Activated CD4-positive, alpha-beta T cell treated with anti-CD3 and anti-CD28 coated beads, Interleukin-2, amount 10 ng/mL, durations not matched to agents 24 days and 14 days (primary cell): ENCODE results near the gene SCYGR6. TPM values are rescaled to one million over a fixed set of nuclear protein-coding genes. Genes with fewer than 3 reads are reported as not detected.
"Not testable (repeated sequence)": the region's sequence is repeated elsewhere in the genome, so short reads cannot be mapped to it uniquely, and the experiment has no call there.

Experiments
- DNase-seq: peaks from one replicate; pipeline ENCODE4 v3.0.0; 2022
- H3K27ac Mint-ChIP-seq: one replicate; pipeline ENCODE4 v1.8.0; 2022; ENCODE audit warnings: mild to moderate bottlenecking, mixed read lengths
- H3K27me3 Mint-ChIP-seq: one replicate; pipeline ENCODE4 v1.8.0; 2022; ENCODE audit warnings: mixed read lengths
- H3K36me3 Mint-ChIP-seq: one replicate; pipeline ENCODE4 v1.8.0; 2022; ENCODE audit warnings: low read depth, mild to moderate bottlenecking, mixed read lengths
- H3K4me1 Mint-ChIP-seq: one replicate; pipeline ENCODE4 v1.8.0; 2021; ENCODE audit warnings: mixed read lengths
- H3K4me3 Mint-ChIP-seq: one replicate; pipeline ENCODE4 v1.8.0; 2022; ENCODE audit warnings: mild to moderate bottlenecking, moderate library complexity, mixed read lengths
- H3K9me3 Mint-ChIP-seq: one replicate; pipeline ENCODE4 v1.8.0; 2021; ENCODE audit warnings: mixed read lengths
- intact Hi-C: fragments of 100-400 bp; cut with micrococcal nuclease; formaldehyde crosslinking; loops from one replicate; pipeline ENCODE4 v1.15.1; 2023
- total RNA-seq: library from RNA; stranded (reverse); gene quantifications from 2 replicates; pipeline ENCODE4 v1.2.3, GENCODE V29; 2022

The SCYGR6 gene
- total RNA-seq, 1 donor from 2014 or later, result not detected

- Mint-ChIP-seq H3K27me3 (no peaks in the 10 kb centered on the region), H3K27ac (no peak overlapping the region), H3K36me3 (no peaks in the 10 kb centered on the region), H3K9me3 (no peaks in the 10 kb centered on the region), H3K4me1 (no peaks in the 10 kb centered on the region), H3K4me3 (no peak overlapping the region)
- no peak for DNase-seq
- intact Hi-C loops, result no loop called here
Measured at GRCh38 chr2:227739351-227739750, 14.8 kb upstream of the SCYGR6 start.

GRCh38 chr2:227728035-227728434 lies 3.5 kb upstream of the SCYGR6 start, which contains the start of gene SCYGR7:
TSS of gene SCYGR7 (plus strand) at chr2:227728335. CDS start at chr2:227728335, 0 bp downstream.
- intact Hi-C loops, result no loop called here
- H3K4me3 Mint-ChIP-seq, result no peak within 1 kb of the TSS
- H3K27me3 Mint-ChIP-seq, result peaks cover 4% of the 10 kb centered on the region
- no peak within 1 kb of the TSS for H3K27ac Mint-ChIP-seq
- no peaks in the 10 kb centered on the region for H3K9me3 Mint-ChIP-seq
- no peak for DNase-seq
- H3K4me1 Mint-ChIP-seq, result no peaks in the 10 kb centered on the region
- H3K36me3 Mint-ChIP-seq, result no peaks in the 10 kb centered on the region

- H3K4me3 Mint-ChIP-seq, H3K27ac Mint-ChIP-seq, H3K27me3 Mint-ChIP-seq, H3K36me3 Mint-ChIP-seq, H3K4me1 Mint-ChIP-seq, DNase-seq, H3K9me3 Mint-ChIP-seq, intact Hi-C loops: not testable (repeated sequence)
Measured at GRCh38 chr2:227722821-227723220, 1.7 kb downstream of the SCYGR6 start.

GRCh38 chr2:227720680-227721079 lies 3.9 kb downstream of the SCYGR6 start:
- Mint-ChIP-seq H3K27me3 (peaks cover 12% of the 10 kb centered on the region), H3K4me1 (no peaks in the 10 kb centered on the region), H3K36me3 (no peaks in the 10 kb centered on the region), H3K9me3 (no peaks in the 10 kb centered on the region), H3K27ac (no peak overlapping the region), H3K4me3 (no peak overlapping the region)
- no peak for DNase-seq
- intact Hi-C loops, result no loop called here

GRCh38 chr2:227719641-227720040 lies 4.9 kb downstream of the SCYGR6 start:
- Mint-ChIP-seq H3K4me3 (no peak overlapping the region), H3K27ac (no peak overlapping the region), H3K4me1 (no peaks in the 10 kb centered on the region), H3K9me3 (no peaks in the 10 kb centered on the region), H3K36me3 (no peaks in the 10 kb centered on the region), H3K27me3 (peaks cover 12% of the 10 kb centered on the region)
- no peak for DNase-seq
- intact Hi-C loops, result no loop called here

- intact Hi-C loops, result no loop called here
- no peaks in the 10 kb centered on the region for H3K36me3 Mint-ChIP-seq
- no peaks in the 10 kb centered on the region for H3K4me1 Mint-ChIP-seq
- peaks cover 14% of the 10 kb centered on the region for H3K27me3 Mint-ChIP-seq
- H3K4me3 Mint-ChIP-seq, result no peak within 1 kb of the TSS
- peak; percentile 58 for DNase-seq
- no peaks in the 10 kb centered on the region for H3K9me3 Mint-ChIP-seq
- no peak within 1 kb of the TSS for H3K27ac Mint-ChIP-seq
Measured at GRCh38 chr2:227717687-227718567, 6.6 kb downstream of the SCYGR6 start, which contains the start of gene SLC19A3. TSS of gene SLC19A3 (minus strand) at chr2:227718028. CDS start at chr2:227702318, 15,710 bp downstream.

- Mint-ChIP-seq H3K27ac (no peak overlapping the region), H3K4me1 (no peaks in the 10 kb centered on the region), H3K27me3 (peaks cover 14% of the 10 kb centered on the region), H3K9me3 (no peaks in the 10 kb centered on the region), H3K36me3 (no peaks in the 10 kb centered on the region), H3K4me3 (no peak overlapping the region)
- DNase-seq, result no peak
- intact Hi-C loops, result no loop called here
Measured at GRCh38 chr2:227716501-227716900, 8.1 kb downstream of the SCYGR6 start.

- Mint-ChIP-seq H3K4me3 (no peak overlapping the region), H3K9me3 (no peaks in the 10 kb centered on the region), H3K36me3 (no peaks in the 10 kb centered on the region), H3K4me1 (no peaks in the 10 kb centered on the region), H3K27me3 (peaks cover 14% of the 10 kb centered on the region), H3K27ac (no peak overlapping the region)
- intact Hi-C loops, result no loop called here
- no peak for DNase-seq
Measured at GRCh38 chr2:227713291-227713690, 11.3 kb downstream of the SCYGR6 start.

GRCh38 chr2:227710986-227711385 lies 13.6 kb downstream of the SCYGR6 start:
- no peaks in the 10 kb centered on the region for H3K4me1 Mint-ChIP-seq

GRCh38 chr2:227707390-227707789 lies 17.2 kb downstream of the SCYGR6 start:
- intact Hi-C loops, result no loop called here
- H3K4me3 Mint-ChIP-seq, result no peak overlapping the region

More at GRCh38 chr2:227710986-227711385, 13.6 kb downstream of the SCYGR6 start:
- Mint-ChIP-seq H3K27me3 (peaks cover 2% of the 10 kb centered on the region), H3K9me3 (no peaks in the 10 kb centered on the region), H3K36me3 (no peaks in the 10 kb centered on the region), H3K27ac (no peak overlapping the region), H3K4me3 (no peak overlapping the region)
- DNase-seq, result no peak
- intact Hi-C loops, result no loop called here

GRCh38 chr2:227706859-227707258 lies 17.7 kb downstream of the SCYGR6 start:
- intact Hi-C loops, result no loop called here
- Mint-ChIP-seq H3K9me3 (no peaks in the 10 kb centered on the region), H3K4me3 (no peak overlapping the region)

More at GRCh38 chr2:227707390-227707789, 17.2 kb downstream of the SCYGR6 start:
- Mint-ChIP-seq H3K27me3 (no peaks in the 10 kb centered on the region), H3K4me1 (no peaks in the 10 kb centered on the region), H3K27ac (no peak overlapping the region), H3K36me3 (no peaks in the 10 kb centered on the region), H3K9me3 (no peaks in the 10 kb centered on the region)
- no peak for DNase-seq

GRCh38 chr2:227703961-227704360 lies 20.6 kb downstream of the SCYGR6 start:
- no peaks in the 10 kb centered on the region for H3K4me1 Mint-ChIP-seq
- intact Hi-C loops, result no loop called here

More at GRCh38 chr2:227706859-227707258, 17.7 kb downstream of the SCYGR6 start:
- DNase-seq, result no peak
- no peaks in the 10 kb centered on the region for H3K36me3 Mint-ChIP-seq
- H3K4me1 Mint-ChIP-seq, result no peaks in the 10 kb centered on the region
- H3K27me3 Mint-ChIP-seq, result no peaks in the 10 kb centered on the region
- no peak overlapping the region for H3K27ac Mint-ChIP-seq

GRCh38 chr2:227703280-227703732 lies 21.3 kb downstream of the SCYGR6 start:
- DNase-seq, result no peak
- no peaks in the 10 kb centered on the region for H3K36me3 Mint-ChIP-seq
- no peak overlapping the region for H3K27ac Mint-ChIP-seq
- H3K27me3 Mint-ChIP-seq, result no peaks in the 10 kb centered on the region
- H3K4me1 Mint-ChIP-seq, result no peaks in the 10 kb centered on the region
- H3K9me3 Mint-ChIP-seq, result no peaks in the 10 kb centered on the region
- intact Hi-C loops, result no loop called here
- H3K4me3 Mint-ChIP-seq, result no peak overlapping the region

More at GRCh38 chr2:227703961-227704360, 20.6 kb downstream of the SCYGR6 start:
- DNase-seq, result no peak
- Mint-ChIP-seq H3K27me3 (no peaks in the 10 kb centered on the region), H3K27ac (no peak overlapping the region), H3K4me3 (no peak overlapping the region), H3K36me3 (no peaks in the 10 kb centered on the region), H3K9me3 (no peaks in the 10 kb centered on the region)

GRCh38 chr2:227701556-227701955 lies 23.0 kb downstream of the SCYGR6 start:
- Mint-ChIP-seq H3K9me3 (no peaks in the 10 kb centered on the region), H3K4me3 (no peak overlapping the region), H3K27ac (no peak overlapping the region), H3K27me3 (no peaks in the 10 kb centered on the region), H3K36me3 (no peaks in the 10 kb centered on the region), H3K4me1 (no peaks in the 10 kb centered on the region)
- intact Hi-C loops, result no loop called here
- no peak for DNase-seq
